A549 (cell line): Measurements from ENCODE around the gene AKR1C8. TPM values are rescaled to one million over a fixed set of nuclear protein-coding genes. Genes with fewer than 3 reads are reported as not detected.
"Not testable (repeated sequence)": the region's sequence is repeated elsewhere in the genome, so short reads cannot be mapped to it uniquely, and the experiment has no call there.

ENCODE experiments used
- ATAC-seq, 2 experiments: fragments of 200-7000 bp in 1 of 2; fragments of >200 bp in 1 of 2; cut with Nextera tagmentation in 1 of 2; cut with Tn5 transposase in 1 of 2; 3 replicates each; pipeline versions ENCODE4 v1.8.0 to v1.9.1; 2018 to 2020; ENCODE audit warnings: mild to moderate bottlenecking in 1 of 2, moderate library complexity in 1 of 2
- CTCF ChIA-PET: fragments of 300-600 bp; sonication (Branson Sonifier 250); formaldehyde crosslinking; extraction: SDS; loops from one replicate; lab custom pipeline; 2021; ENCODE audit warnings: antibody characterized with exemption, inconsistent platforms; lab: Yijun Ruan, JAX
- POLR2A ChIA-PET: fragments of 350-600 bp; formaldehyde crosslinking; extraction: SDS; loops from one replicate; lab custom pipeline; 2021; ENCODE audit warnings: antibody characterized with exemption, inconsistent platforms; lab: Yijun Ruan, JAX
- DNase-seq, 2 experiments: peaks; one replicate each; pipeline versions ENCODE4 v3.0.0 to v3.0.0-alpha.2; 2011 to 2016; ENCODE audit warnings: low read depth in 1 of 2, low spot score in 1 of 2
- FAIRE-seq: peaks from 2 replicates; lab custom pipeline; 2011; peaks lifted over from hg19 to GRCh38; lab: Jason Lieb, UNC
- H3K27ac ChIP-seq, 2 experiments: fragments of >200 bp; sonication (Bioruptor Twin); formaldehyde crosslinking; 3 replicates each; pipeline ENCODE4 v1.5.1; 2016 to 2017
- H3K4me1 ChIP-seq: fragments of >200 bp; sonication (Bioruptor Twin); formaldehyde crosslinking; 3 replicates; pipeline ENCODE4 v1.6.1; 2016
- H3K4me2 ChIP-seq: fragments of >200 bp; sonication (Bioruptor Twin); formaldehyde crosslinking; 3 replicates; pipeline ENCODE4 v1.6.1; 2016
- H3K4me3 ChIP-seq: fragments of >200 bp; sonication (Bioruptor Twin); formaldehyde crosslinking; 3 replicates; pipeline ENCODE4 v1.5.1; 2016
- H3K9me3 ChIP-seq: fragments of >200 bp; sonication (Bioruptor Twin); formaldehyde crosslinking; 3 replicates; pipeline ENCODE4 v1.6.1; 2016
- CBX8 ChIP-seq: fragments of 200-600 bp; sonication (generic); IDR thresholded peaks from 2 replicates; pipeline ENCODE4 v1.6.1; 2016
- CHD4 ChIP-seq: fragments of 200-600 bp; sonication (generic); IDR thresholded peaks from 2 replicates; pipeline ENCODE4 v1.6.1; 2016; ENCODE audit warnings: antibody characterized with exemption, mild to moderate bottlenecking, borderline replicate concordance
- E2F6 ChIP-seq: IDR thresholded peaks from 2 replicates; pipeline ENCODE4 v1.6.1; 2012; ENCODE audit warnings: low read depth, borderline replicate concordance
- EHF ChIP-seq: fragments of 250-450 bp; sonication (Bioruptor Pico); IDR thresholded peaks from 2 replicates; pipeline ENCODE4 v1.5.0; 2020; ENCODE audit warnings: mild to moderate bottlenecking
- EHMT2 ChIP-seq: fragments of 200-600 bp; sonication (generic); IDR thresholded peaks from 2 replicates; pipeline ENCODE4 v1.6.1; 2016; ENCODE audit warnings: antibody characterized with exemption, low read depth, mild to moderate bottlenecking, moderate library complexity
- FOSB ChIP-seq: fragments of 250-450 bp; sonication (Bioruptor Pico); IDR thresholded peaks from 2 replicates; pipeline ENCODE4 v1.5.0; 2020; ENCODE audit warnings: mild to moderate bottlenecking, moderate library complexity
- GATA3 ChIP-seq: IDR thresholded peaks from 2 replicates; pipeline ENCODE4 v1.6.1; 2012; ENCODE audit warnings: borderline replicate concordance
- HES2 ChIP-seq: fragments of >200 bp; sonication (Bioruptor Twin); formaldehyde crosslinking; IDR thresholded peaks from 2 replicates; pipeline ENCODE4 v1.6.1; 2016
- HMGXB4 ChIP-seq: fragments of 250-450 bp; sonication (Bioruptor Pico); IDR thresholded peaks from 2 replicates; pipeline ENCODE4 v1.5.0; 2021; ENCODE audit warnings: mild to moderate bottlenecking, moderate library complexity, borderline replicate concordance
- HOXA7 ChIP-seq: fragments of 250-450 bp; sonication (Bioruptor Pico); IDR thresholded peaks from 2 replicates; pipeline ENCODE4 v1.5.0; 2020; ENCODE audit warnings: mild to moderate bottlenecking, moderate library complexity
- HOXB13 ChIP-seq: fragments of 250-450 bp; sonication (Bioruptor Pico); IDR thresholded peaks from 2 replicates; pipeline ENCODE4 v1.5.0; 2020; ENCODE audit warnings: low read depth, mild to moderate bottlenecking, moderate library complexity
- JUN ChIP-seq, 2 experiments: fragments of >200 bp; sonication (Bioruptor Twin); formaldehyde crosslinking; IDR thresholded peaks; 2 replicates in 1 of 2; 3 replicates in 1 of 2; pipeline ENCODE4 v1.6.1; 2016 to 2017
- JUNB ChIP-seq: fragments of >200 bp; sonication (Bioruptor Twin); formaldehyde crosslinking; IDR thresholded peaks from 2 replicates; pipeline ENCODE4 v1.6.1; 2016
- KDM5A ChIP-seq: fragments of 200-600 bp; sonication (generic); IDR thresholded peaks from 2 replicates; pipeline ENCODE4 v1.6.1; 2016; ENCODE audit warnings: antibody characterized with exemption, mild to moderate bottlenecking
- NPAS2 ChIP-seq: fragments of 250-450 bp; sonication (Bioruptor Pico); IDR thresholded peaks from 2 replicates; pipeline ENCODE4 v1.8.0; 2022; ENCODE audit warnings: mild to moderate bottlenecking, moderate library complexity, borderline replicate concordance
- NR3C1 ChIP-seq: fragments of >200 bp; sonication (Bioruptor Twin); formaldehyde crosslinking; IDR thresholded peaks from 3 replicates; pipeline ENCODE4 v1.6.1; 2017
- POLR2AphosphoS2 ChIP-seq: conservative IDR thresholded peaks from 2 replicates; pipeline ENCODE4 v1.6.1; 2012; ENCODE audit warnings: low read length, improper control_type of control experiment, inconsistent platforms
- RARB ChIP-seq: fragments of 250-450 bp; sonication (Bioruptor Pico); IDR thresholded peaks from 2 replicates; pipeline ENCODE4 v1.8.0; 2021; ENCODE audit warnings: mild to moderate bottlenecking, moderate library complexity
- RNF2 ChIP-seq: fragments of 200-600 bp; sonication (generic); IDR thresholded peaks from 2 replicates; pipeline ENCODE4 v1.6.1; 2016; ENCODE audit warnings: low read depth, mild to moderate bottlenecking, antibody characterized with exemption, moderate library complexity, borderline replicate concordance
- SMC3 ChIP-seq: fragments of >200 bp; sonication (Bioruptor Twin); formaldehyde crosslinking; IDR thresholded peaks from 3 replicates; pipeline ENCODE4 v1.6.1; 2018; ENCODE audit warnings: inconsistent platforms
- SREBF2 ChIP-seq: fragments of 450-650 bp; IDR thresholded peaks from 2 replicates; pipeline ENCODE4 v1.6.1; 2014; ENCODE audit warnings: mild to moderate bottlenecking, moderate library complexity
- TFCP2L1 ChIP-seq: fragments of 250-450 bp; sonication (Bioruptor Pico); IDR thresholded peaks from 2 replicates; pipeline ENCODE4 v1.5.0; 2021; ENCODE audit warnings: mild to moderate bottlenecking
- USF2 ChIP-seq: fragments of 450-650 bp; IDR thresholded peaks from 2 replicates; pipeline ENCODE4 v1.6.1; 2014; ENCODE audit warnings: antibody characterized with exemption
- ZFP36 ChIP-seq: fragments of 450-650 bp; IDR thresholded peaks from 2 replicates; pipeline ENCODE4 v1.6.1; 2014; ENCODE audit warnings: borderline replicate concordance; ENCODE audit not compliant: partially characterized antibody
- WGBS: methylation state at CpG from one replicate; pipeline ENCODE4 v1.1.6; 2017; ENCODE audit errors: missing lambda C conversion rate; 5-methylcytosine and 5-hydroxymethylcytosine counted together
- polyA plus RNA-seq, 4 experiments: library from polyadenylated mRNA; depleted of rRNA in 3 of 4; stranded (reverse); fragments of >200 nt; fragmentation: RNase III in 1 of 4; extraction: RNeasy Plus Mini Kit Qiagen cat#74134 plus additional on column Dnase treatment in 1 of 4; gene quantifications; 2 replicates in 3 of 4; 3 replicates in 1 of 4; pipeline ENCODE4 v1.2.3, GENCODE V29; 2011 to 2017

AKR1C8 gene
- polyA plus RNA-seq, 2 of the 4 experiments (the other 2 are of a cell fraction): 0.10 to 0.62 TPM

GRCh38 chr10:5116621-5117020, 68.3 kb downstream of the AKR1C8 start (continued):
- no peak for TF ChIP-seq HES2

- H3K4me1 ChIP-seq: peaks cover 33% of the 10 kb centered on the region
- DNase-seq, H3K4me3 ChIP-seq, FAIRE-seq, CTCF ChIA-PET, H3K4me2 ChIP-seq, POLR2A ChIA-PET: not testable (repeated sequence)
- H3K9me3 ChIP-seq: peaks cover 19% of the 10 kb centered on the region; the same call in 2 of the 3 replicates
- 81% methylated on average over 11 of the region's 12 CpGs for WGBS
- TF ChIP-seq POLR2AphosphoS2 (0 out of 2 replicates have a peak, but pooled peaks have one; percentile 37), JUN (IDR thresholded peaks at IDR 0.05) (peak in 1 of 2 experiments; percentile 66; a peak in 2 of 5 replicates)
- ATAC-seq: peak in 1 of 2 experiments; percentile 32; a peak in 3 of 6 replicates
- peak overlapping the region in 1 of 2 experiments; percentile 77; a peak in 3 of 6 replicates for H3K27ac ChIP-seq
Measured at GRCh38 chr10:5109861-5110260, 75.1 kb downstream of the AKR1C8 start.

GRCh38 chr10:5108658-5109416, 76.1 kb downstream of the AKR1C8 start:
- H3K27ac ChIP-seq: peak overlapping the region; percentile 27 to 75; a peak in 5 of 6 replicates
- POLR2A ChIA-PET: interaction anchor here (1.6 kb wide), 1 partner anchor 88 kb away, joined by 4 read pairs; the partner anchor contains the start of gene AKR1C4

More at GRCh38 chr10:5108658-5109416, 76.1 kb downstream of the AKR1C8 start:
- H3K4me2 ChIP-seq: no peak overlapping the region
- peak; percentile 46 to 60; a peak in 4 of 6 replicates for ATAC-seq
- TF ChIP-seq E2F6 (no peak), CHD4 (no peak), CBX8 (no peak), SMC3 (0 out of 3 replicates have a peak, but pooled peaks have one; percentile 20), SREBF2 (no peak), KDM5A (no peak), HOXA7 (CRISPR knock-in tag) (peak; percentile 58; the same call in 1 of the 2 replicates), RNF2 (no peak), EHMT2 (no peak), TFCP2L1 (no peak), JUNB (no peak), POLR2AphosphoS2 (peak; percentile 93), HOXB13 (no peak), USF2 (no peak), ZFP36 (no peak), GATA3 (no peak; the same call in 1 of the 2 replicates), NR3C1 (no peak), HES2 (no peak), EHF (CRISPR knock-in tag) (peak; percentile 17; the same call in 1 of the 2 replicates), NPAS2 (CRISPR knock-in tag) (no peak), RARB (CRISPR knock-in tag) (0 out of 2 replicates have a peak, but pooled peaks have one; percentile 12), HMGXB4 (CRISPR knock-in tag) (peak; percentile 27; the same call in 1 of the 2 replicates), FOSB (CRISPR knock-in tag) (no peak)
- peaks cover 43% of the 10 kb centered on the region for H3K4me1 ChIP-seq
- CTCF ChIA-PET: no interaction called here
- FAIRE-seq: no peak
- WGBS: 75% methylated on average over 3 of the region's 3 CpGs
- peaks cover 15% of the 10 kb centered on the region; the same call in 2 of the 3 replicates for H3K9me3 ChIP-seq
- H3K4me3 ChIP-seq: no peak overlapping the region
- no peak for DNase-seq
